Thoracic aorta (tissue), 2 donors: ENCODE data around the gene SSH3. TPM values are rescaled to one million over a fixed set of nuclear protein-coding genes. Genes with fewer than 3 reads are reported as not detected.

Experiments used
- ATAC-seq: fragments of 150-250 bp; one replicate; pipeline ENCODE4 v1.8.0; 2017; ENCODE audit warnings: low read depth; ENCODE audit not compliant: insufficient number of reproducible peaks, low FRiP score
- DNase-seq: peaks from one replicate; pipeline ENCODE4 v3.0.0-alpha.2; 2020; ENCODE audit warnings: low spot score
- H3K27ac ChIP-seq, 2 donors: fragments of 200-600 bp; sonication (generic); 1 replicate in 1 of 2; 2 replicates in 1 of 2; pipeline ENCODE4 v1.5.1; 2016; ENCODE audit warnings: mild to moderate bottlenecking in 2 of 2, moderate library complexity in 2 of 2
- H3K27me3 ChIP-seq: fragments of 200-600 bp; sonication (generic); replicated peaks from 2 replicates; pipeline ENCODE4 v1.6.0; 2016; ENCODE audit warnings: mild to moderate bottlenecking; ENCODE audit not compliant: insufficient read depth
- H3K36me3 ChIP-seq: fragments of 200-600 bp; sonication (generic); one replicate; pipeline ENCODE4 v1.5.1; 2016
- H3K4me1 ChIP-seq, 2 donors: fragments of 200-600 bp; sonication (generic); 1 replicate in 1 of 2; 2 replicates in 1 of 2; pipeline versions ENCODE4 v1.5.1 to v1.6.0; 2016; ENCODE audit warnings: low read depth in 2 of 2, mild to moderate bottlenecking in 1 of 2; ENCODE audit not compliant: control insufficient read depth in 1 of 2
- H3K4me3 ChIP-seq: fragments of 200-600 bp; sonication (generic); 2 replicates; pipeline ENCODE4 v1.5.1; 2016; ENCODE audit warnings: mild to moderate bottlenecking
- H3K9me3 ChIP-seq: fragments of 200-600 bp; sonication (generic); 2 replicates; pipeline ENCODE4 v1.5.1; 2016
- CTCF ChIP-seq: fragments of 200-600 bp; sonication (generic); IDR thresholded peaks from one replicate; pipeline ENCODE4 v1.5.1; 2019; ENCODE audit warnings: antibody characterized with exemption
- total RNA-seq, 2 donors: library from RNA; depleted of rRNA; stranded (reverse); fragments of >200 nt; gene quantifications; one replicate each; pipeline versions ENCODE4 v1.1.0 to v1.2.3, GENCODE V29; 2016

SSH3 gene
- total RNA-seq, 2 donors from 2014 or later, result 39.4 to 59.0 TPM

GRCh38 chr11:67349036-67349435 lies 45.7 kb downstream of the SSH3 start:
- H3K27ac ChIP-seq, result no peak overlapping the region
- no peak for TF ChIP-seq CTCF
- peaks cover 19 to 23% of the 10 kb centered on the region in 2 donors for H3K4me1 ChIP-seq
- ATAC-seq, result no peak
- no peaks in the 10 kb centered on the region for H3K36me3 ChIP-seq
- DNase-seq, result no peak
- H3K27me3 ChIP-seq, result no peaks in the 10 kb centered on the region
- H3K9me3 ChIP-seq, result no peaks in the 10 kb centered on the region
- no peak overlapping the region for H3K4me3 ChIP-seq

GRCh38 chr11:67349457-67349856 lies 46.1 kb downstream of the SSH3 start:
- H3K4me1 ChIP-seq, result peaks cover 23 to 27% of the 10 kb centered on the region in 2 donors
- H3K9me3 ChIP-seq, result no peaks in the 10 kb centered on the region
- no peaks in the 10 kb centered on the region for H3K36me3 ChIP-seq
- no peak overlapping the region for H3K4me3 ChIP-seq
- no peaks in the 10 kb centered on the region for H3K27me3 ChIP-seq
- ATAC-seq (no peak), DNase-seq (no peak)
- no peak overlapping the region for H3K27ac ChIP-seq
- no peak for TF ChIP-seq CTCF

GRCh38 chr11:67349928-67350465 lies 46.7 kb downstream of the SSH3 start:
- H3K27me3 ChIP-seq, result no peaks in the 10 kb centered on the region
- no peak for ATAC-seq
- no peak overlapping the region for H3K4me3 ChIP-seq
- H3K36me3 ChIP-seq, result no peaks in the 10 kb centered on the region
- DNase-seq, result no peak
- peaks cover 27 to 33% of the 10 kb centered on the region in 2 donors for H3K4me1 ChIP-seq
- H3K9me3 ChIP-seq, result no peaks in the 10 kb centered on the region
- no peak for TF ChIP-seq CTCF
- H3K27ac ChIP-seq, result no peak overlapping the region

GRCh38 chr11:67351275-67352005 lies 48.1 kb downstream of the SSH3 start:
- Histone ChIP-seq H3K27ac (peak overlapping the region; percentile 99 to 100), H3K9me3 (no peaks in the 10 kb centered on the region), H3K36me3 (no peaks in the 10 kb centered on the region), H3K4me3 (peak overlapping the region; percentile 89), H3K27me3 (no peaks in the 10 kb centered on the region), H3K4me1 (peaks cover 40 to 47% of the 10 kb centered on the region in 2 donors)
- DNase-seq, result no peak
- peak; percentile 95 for TF ChIP-seq CTCF
- ATAC-seq, result peak; percentile 24

GRCh38 chr11:67352546-67353316 lies 49.4 kb downstream of the SSH3 start:
- Histone ChIP-seq H3K27me3 (no peaks in the 10 kb centered on the region), H3K36me3 (no peaks in the 10 kb centered on the region), H3K4me3 (peak overlapping the region; percentile 89), H3K9me3 (no peaks in the 10 kb centered on the region), H3K4me1 (peaks cover 50 to 60% of the 10 kb centered on the region in 2 donors), H3K27ac (peak overlapping the region; percentile 99 to 100)
- no peak for TF ChIP-seq CTCF
- ATAC-seq (no peak), DNase-seq (no peak)
